Heart left ventricle (tissue), 13 donors: ENCODE results near the gene ZDHHC1.

ENCODE experiments used
- POLR2A ChIP-seq, 2 donors: fragments of 450-650 bp; IDR thresholded peaks; one replicate each; pipeline ENCODE4 v1.6.1; 2017; ENCODE audit warnings: antibody characterized with exemption in 2 of 2, mild to moderate bottlenecking in 2 of 2, moderate library complexity in 2 of 2
- TF ChIP-seq, protein P1 (sequence below), 12 donors: fragments of 200-600 bp; sonication (generic) in 4 of 12; IDR thresholded peaks; one replicate each; pipeline versions ENCODE4 v1.5.0 to v1.8.0; 2018 to 2022; ENCODE audit warnings: antibody characterized with exemption in 12 of 12, mild to moderate bottlenecking in 5 of 12
- donor health status: ischemic (EF 13 %, LVEDD 7.1; RV severe dilation, severe dysfunction).
- donor health status: DM: no; HTN: yes; CAD: no.
- donor health status: DM: no; HTN: no; CAD: no.
- donor health status: ischemic (EF 25% LVEDD 6.9; RV normal size, moderate dysfunction).
- donor health status: ischemic (EF 25% LVEDD 5.7; RV mildly dilated, moderate dysfunction).
- donor health status: ischemic (EF 35%, LVEDD 5.7; RV mildly dilated, moderate dysfunction).
- donor health status: nonischemic (EF 11% LVEDD 7.7; RV severe dilation, severe dysfunction).
- donor health status: DM: yes; HTN: yes; CAD: no.
- donor health status: PGD.
- donor health status: ischemic (EF 29% LVEDD 5.4; RV normal size, mild dysfunction).
- donor health status: nonischemic (EF 23%, LVEDD 6.1; RV moderate dilation, normal function).

DNA sequence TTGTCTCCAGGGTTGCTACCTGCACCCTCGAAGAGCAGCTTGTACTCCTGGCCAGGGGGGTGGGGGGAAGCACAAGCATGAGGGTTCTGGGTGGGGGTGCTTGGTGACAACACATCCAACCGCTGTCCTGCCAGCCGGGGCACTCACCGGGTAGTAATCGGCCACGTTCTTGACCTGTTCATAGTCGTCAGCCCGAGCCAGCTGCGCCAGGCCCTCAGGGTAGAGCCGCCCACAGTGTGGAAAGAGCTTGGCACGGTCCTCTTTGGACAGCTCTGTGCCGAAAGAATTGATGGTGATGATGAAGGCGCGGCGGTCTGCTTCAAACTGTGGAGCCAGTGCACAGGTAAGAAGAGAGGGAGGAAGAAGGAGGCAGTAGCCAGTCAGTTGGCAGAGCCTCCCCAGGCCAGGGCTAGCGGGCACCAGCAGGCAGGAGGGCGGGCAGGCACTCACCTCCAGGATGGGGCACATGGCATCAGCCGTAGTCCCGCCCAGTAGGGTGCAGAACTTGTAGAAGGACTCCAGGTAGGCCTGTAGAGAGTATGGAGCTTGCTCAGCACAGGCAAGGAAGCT is 22.6 kb upstream of the ZDHHC1 start:
- no peak for TF ChIP-seq POLR2A (IDR thresholded peaks at IDR 0.05)
- TF ChIP-seq, protein P1, sequence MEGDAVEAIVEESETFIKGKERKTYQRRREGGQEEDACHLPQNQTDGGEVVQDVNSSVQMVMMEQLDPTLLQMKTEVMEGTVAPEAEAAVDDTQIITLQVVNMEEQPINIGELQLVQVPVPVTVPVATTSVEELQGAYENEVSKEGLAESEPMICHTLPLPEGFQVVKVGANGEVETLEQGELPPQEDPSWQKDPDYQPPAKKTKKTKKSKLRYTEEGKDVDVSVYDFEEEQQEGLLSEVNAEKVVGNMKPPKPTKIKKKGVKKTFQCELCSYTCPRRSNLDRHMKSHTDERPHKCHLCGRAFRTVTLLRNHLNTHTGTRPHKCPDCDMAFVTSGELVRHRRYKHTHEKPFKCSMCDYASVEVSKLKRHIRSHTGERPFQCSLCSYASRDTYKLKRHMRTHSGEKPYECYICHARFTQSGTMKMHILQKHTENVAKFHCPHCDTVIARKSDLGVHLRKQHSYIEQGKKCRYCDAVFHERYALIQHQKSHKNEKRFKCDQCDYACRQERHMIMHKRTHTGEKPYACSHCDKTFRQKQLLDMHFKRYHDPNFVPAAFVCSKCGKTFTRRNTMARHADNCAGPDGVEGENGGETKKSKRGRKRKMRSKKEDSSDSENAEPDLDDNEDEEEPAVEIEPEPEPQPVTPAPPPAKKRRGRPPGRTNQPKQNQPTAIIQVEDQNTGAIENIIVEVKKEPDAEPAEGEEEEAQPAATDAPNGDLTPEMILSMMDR (IDR thresholded peaks at IDR 0.05) = no peak
